GM21381 (cell line): Measurements from ENCODE around the gene APAF1.
"Not testable (repeated sequence)": the region's sequence is repeated elsewhere in the genome, so short reads cannot be mapped to it uniquely, and the experiment has no call there.

ENCODE experiments used
- ATAC-seq: cut with Tn5 transposase; IDR thresholded peaks from one replicate; pipeline ENCODE4 v1.9.1; 2021; ENCODE audit warnings: mild to moderate bottlenecking, moderate library complexity; ENCODE audit not compliant: unreplicated experiment

The APAF1 gene

DNA sequence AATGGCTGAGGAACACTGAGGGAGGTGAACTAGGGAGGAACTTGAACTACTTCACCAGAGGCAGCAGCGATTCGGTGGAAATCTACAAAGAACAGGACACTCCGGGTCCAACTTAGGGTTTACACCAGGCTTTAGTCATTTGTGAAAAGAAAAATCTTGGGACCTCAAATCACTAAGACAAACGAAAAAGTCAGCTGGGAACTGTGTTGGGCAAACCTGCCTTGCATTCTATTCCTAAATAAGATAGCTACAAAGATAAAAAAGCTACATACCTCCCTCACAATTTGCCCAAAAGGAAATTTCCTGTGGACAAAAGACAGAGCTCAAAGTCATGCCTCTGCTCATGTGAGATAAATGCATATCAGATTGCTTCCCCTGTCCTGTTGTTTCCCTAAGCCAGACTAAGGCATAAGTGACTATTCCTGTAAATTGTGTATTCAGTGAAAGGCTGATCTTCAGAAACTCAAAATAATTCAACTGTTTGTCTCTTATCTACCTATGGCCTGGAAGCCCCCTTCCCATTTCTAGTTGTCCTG, 106.6 kb downstream of the APAF1 start:
- no peak for ATAC-seq

DNA sequence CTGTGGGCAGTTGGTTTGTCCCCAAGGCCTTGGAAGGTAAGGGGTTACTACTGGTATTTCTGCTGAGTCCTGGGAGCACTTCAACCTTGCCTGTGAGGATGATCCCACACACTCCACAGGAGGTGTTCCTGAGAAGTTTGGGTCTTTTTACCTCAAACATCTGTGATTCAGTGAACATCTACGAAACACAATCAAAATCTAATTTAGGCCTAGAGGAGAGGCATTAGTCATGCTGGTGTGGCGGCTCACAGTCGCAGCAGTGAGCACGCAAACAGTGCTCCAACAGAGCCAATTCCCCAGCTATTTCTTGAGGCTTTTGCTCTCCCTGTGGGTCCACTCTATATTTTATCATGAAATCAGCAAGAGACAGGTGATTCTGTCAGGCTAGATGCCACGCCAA, 107.6 kb downstream of the APAF1 start:
- ATAC-seq, result no peak

- peak; percentile 98 for ATAC-seq
Observed at GRCh38 chr12:98754095-98754494, 109.0 kb downstream of the APAF1 start.

DNA sequence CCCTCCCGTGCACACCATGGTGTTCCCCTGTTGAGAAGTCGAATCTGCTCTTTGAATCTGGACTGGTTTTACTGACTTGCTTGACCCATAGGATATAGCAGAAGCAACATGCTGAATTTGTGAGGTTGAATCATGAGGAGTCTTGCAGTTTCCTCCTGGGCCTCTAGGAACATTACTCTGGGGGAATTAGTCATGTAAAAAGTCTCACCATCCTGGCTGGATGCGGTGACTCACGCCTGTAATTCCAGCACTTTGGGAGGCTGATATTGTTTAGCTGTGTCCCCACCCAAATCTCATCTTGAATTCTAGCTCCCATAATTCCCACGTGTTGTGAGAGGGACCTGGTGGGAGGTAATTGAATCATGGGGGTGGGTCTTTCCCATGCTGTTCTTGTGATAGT, 110.8 kb downstream of the APAF1 start:
- ATAC-seq, result not testable (repeated sequence)

DNA sequence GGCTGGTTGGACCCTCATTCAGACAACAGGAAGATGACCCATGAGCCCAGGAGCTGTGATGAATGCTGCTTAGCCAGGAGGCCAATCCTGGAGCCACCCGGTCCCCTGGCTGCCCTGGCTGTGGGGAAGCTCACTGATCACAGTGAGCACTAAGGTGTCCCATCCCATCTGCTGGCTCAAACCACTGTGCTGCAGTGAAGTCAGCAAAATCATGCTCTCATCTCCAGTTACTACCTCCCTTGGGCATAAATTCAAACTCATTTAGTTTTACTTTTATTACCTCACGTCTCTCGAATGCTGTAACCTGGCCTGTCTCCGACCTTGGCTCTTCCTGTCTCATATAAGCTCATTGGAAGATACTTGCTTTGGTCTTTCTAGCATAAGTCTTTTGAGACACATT, 112.4 kb downstream of the APAF1 start:
- ATAC-seq, result no peak

GRCh38 chr12:98758331-98758730, 113.2 kb downstream of the APAF1 start:
- ATAC-seq, result no peak

GRCh38 chr12:98763656-98764055, 118.6 kb downstream of the APAF1 start:
- ATAC-seq, result no peak

GRCh38 chr12:98767248-98767647, 122.2 kb downstream of the APAF1 start:
- ATAC-seq, result no peak

DNA sequence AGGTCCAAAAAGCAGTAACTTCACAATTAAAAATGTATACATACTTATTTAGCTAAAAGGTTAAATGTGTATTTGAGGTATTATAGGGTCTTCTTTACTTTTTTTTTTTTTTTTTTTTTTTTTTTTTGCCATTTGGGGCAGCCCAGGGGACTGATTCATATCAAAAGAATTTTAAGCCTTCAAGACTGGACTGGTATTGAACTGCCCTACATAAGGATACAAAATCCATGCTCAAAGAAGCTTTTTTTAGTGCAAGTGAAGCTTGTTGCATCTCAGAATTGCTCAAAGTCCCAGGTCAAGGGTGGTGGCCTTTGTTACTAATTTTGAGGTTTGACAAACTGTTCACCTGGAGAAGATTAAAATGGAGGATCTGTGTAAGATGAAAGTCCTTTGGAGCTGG, 124.0 kb downstream of the APAF1 start:
- ATAC-seq, result no peak

DNA sequence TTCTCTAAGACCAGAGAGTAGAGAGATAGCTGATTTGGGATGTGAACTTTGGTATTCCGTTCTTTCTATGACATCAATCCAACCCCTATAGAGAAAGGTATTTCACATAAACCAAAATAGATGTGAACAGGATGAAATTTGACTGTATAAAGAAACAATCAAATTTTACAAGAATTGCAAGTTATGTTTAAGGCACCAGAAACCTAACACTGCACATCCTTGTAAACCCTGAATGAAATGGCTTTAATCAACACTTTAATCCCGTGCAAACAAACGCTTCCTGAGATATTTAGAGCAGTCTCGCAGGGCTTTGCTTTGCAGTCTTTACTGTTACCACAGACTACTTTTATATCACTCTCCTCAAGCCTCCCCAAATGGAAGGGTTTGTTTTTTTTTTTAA, 125.1 kb downstream of the APAF1 start:
- ATAC-seq, result no peak

GRCh38 chr12:98771811-98772752, 127.0 kb downstream of the APAF1 start:
- no peak for ATAC-seq

DNA sequence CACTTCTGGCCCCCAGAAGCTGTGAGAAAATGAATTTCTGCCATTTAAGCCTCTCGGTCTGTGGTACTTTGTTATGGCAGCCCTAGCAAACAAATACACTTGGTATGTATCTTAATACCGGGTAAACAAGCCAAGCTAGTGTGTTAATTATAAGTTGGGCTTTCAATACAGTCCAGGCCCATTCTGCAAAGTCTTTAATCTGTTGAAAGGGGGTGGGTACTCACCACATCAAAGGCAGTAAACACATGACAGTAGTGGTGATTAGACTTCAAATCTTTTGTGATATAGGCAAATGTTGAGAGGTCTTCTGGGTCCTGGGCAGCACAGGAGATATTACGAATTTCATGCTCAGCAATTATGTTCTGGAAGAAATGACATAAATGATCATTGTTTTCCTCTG, 127.7 kb downstream of the APAF1 start:
- ATAC-seq, result no peak

GRCh38 chr12:98780261-98780660, 135.2 kb downstream of the APAF1 start:
- ATAC-seq, result no peak

DNA sequence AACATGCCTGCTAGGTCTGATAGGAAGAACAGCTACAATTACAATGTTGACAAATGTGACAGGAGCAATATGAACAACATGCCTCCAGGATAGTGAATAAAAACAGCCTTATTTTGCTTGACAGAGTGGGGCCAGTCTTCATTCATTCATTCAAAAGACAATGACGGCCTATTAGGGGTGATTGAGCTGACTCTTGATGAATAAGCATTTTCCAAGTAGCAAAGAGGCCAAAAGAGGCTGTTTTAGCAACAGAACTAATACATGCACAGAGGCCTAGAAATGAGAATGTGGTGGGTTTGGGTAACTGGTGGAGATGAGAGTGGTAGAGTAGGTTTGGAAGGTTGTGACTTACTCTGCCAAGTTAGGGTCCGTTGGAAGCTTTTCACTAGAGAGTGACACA, 138.3 kb downstream of the APAF1 start:
- no peak for ATAC-seq
